Stimulated activated CD4-positive, alpha-beta T cell treated with anti-CD3 and anti-CD28 coated beads, Interleukin-12 subunit alpha, Interleukin-12 subunit beta, amount 100 ng/mL, for 24 hours (primary cell): ENCODE measurements around the gene NKX6-2.
"Not testable (repeated sequence)": the region's sequence is repeated elsewhere in the genome, so short reads cannot be mapped to it uniquely, and the experiment has no call there.

ENCODE experiments used
- DNase-seq, 2 experiments: peaks; one replicate each; pipeline ENCODE4 v3.0.0-alpha.2; 2020; ENCODE audit warnings: low read depth in 2 of 2

Gene NKX6-2

DNA sequence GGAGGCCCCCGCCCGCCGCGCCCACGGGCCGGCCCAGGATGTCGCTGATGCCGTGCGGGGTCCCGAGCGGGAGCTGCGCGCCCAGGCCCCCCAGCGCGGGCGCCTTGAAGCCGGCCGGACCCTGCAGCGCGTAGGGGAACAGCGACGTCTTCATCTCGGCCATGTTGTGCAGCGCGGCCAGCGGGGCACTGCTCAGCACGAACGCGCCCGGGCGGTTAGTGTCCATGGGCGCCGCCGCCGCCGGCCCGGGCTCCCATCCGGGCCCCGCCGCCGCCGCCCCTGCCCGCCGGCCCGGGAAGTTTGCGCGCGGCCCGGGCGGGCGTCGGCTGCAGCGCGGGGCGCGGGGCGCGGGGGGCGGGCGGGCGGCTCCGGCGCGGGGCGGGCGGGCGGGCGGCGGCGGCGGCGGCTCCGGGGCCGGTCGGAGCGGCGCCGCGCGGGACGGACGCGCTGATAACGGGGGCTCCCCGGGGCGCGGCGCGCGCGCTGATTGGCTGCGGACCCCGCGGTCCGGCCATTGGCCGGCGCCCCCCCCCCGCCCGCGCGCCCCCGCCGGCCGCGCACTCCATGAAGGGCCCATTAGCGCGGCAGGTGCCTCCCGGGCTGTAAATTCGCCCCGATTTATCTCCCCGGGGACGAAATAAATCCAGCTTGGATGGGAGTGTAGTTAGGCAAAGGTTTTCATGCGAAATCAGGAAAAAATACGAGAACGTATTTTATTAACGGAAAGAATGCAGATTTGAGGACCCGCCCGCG is at the start of gene NKX6-2:
Gene NKX6-2, minus strand, starts transcription at position 425 of the 753 bp plus-strand sequence. Its CDS starts 199 bp downstream, at position 226.
- no peak for DNase-seq

- no peak for DNase-seq
These were observed 49.2 kb upstream of the NKX6-2 start for GRCh38 chr10:132834891-132835847.

GRCh38 chr10:132834311-132834761 is 48.4 kb upstream of the NKX6-2 start:
- DNase-seq = no peak

DNA sequence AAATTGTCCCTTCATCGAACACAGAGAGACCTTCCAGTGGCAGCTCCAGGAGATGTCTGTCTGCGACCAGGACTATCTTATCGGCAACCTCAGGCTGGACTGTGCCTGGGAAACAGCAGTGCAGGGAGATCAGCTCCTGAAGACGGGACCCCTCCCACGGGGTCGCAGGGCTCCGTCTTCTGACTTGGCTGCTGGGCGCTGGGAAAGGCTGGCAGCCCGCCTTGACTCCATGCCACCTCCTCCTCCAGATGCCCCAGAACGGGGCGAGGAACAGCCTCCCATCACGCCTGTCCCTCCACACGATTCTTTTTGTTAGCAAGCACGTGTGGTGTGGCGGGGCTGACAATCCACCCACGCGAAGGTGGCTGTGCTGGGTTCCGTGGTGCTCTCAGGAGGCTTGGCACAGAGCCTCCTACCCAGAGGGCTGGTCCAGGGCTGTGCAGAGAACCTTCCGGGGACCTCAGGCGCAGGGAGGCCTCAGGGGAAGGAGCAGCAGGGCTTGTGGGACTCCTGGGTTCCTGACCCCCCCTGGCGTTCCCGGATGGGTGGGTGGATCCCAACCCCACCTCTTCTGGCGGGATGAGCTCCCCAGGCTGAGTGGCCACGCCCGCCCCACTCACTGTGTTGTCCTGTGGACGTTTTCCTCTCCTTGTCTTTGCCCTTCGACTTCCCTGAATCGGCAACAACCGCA is 47.6 kb upstream of the NKX6-2 start:
- no peak for DNase-seq

DNA sequence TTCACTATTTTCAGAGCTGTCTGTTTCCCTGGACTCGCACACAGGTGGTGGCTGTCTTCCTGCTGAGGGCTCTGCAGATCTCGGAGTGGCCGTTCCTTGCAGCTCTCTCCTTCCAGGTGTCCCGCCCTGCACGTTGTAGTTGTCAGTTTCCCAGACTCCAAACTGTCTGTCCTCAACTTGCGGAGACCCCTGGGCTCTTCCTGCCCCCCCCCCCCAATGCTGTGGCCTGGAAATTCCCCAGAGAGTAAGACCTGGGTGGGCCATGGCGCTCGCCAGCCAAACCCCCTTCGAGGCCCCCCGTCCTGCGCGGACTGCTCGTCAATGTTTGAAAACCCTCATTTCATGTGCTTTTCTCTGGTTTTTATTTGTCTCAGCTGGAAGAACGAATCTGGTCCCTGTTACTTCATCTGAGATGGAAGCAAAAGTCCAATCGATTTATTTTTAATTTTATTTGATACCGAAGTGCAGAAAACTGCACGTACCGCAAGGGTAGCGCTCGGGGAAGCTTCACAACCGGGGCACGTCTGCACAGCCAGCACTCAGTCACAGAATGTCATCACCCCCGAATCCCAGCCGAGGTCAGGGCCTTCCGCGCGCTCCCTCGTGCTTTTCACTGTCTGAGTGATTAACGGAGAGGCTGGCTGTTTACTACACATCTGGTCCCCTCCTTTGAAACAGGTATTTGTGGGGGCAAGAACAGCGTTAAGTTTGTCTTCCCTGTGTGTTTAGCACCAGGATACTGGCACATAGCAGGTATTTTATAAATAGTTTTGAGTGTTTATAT is 46.4 kb upstream of the NKX6-2 start:
- no peak for DNase-seq

DNA sequence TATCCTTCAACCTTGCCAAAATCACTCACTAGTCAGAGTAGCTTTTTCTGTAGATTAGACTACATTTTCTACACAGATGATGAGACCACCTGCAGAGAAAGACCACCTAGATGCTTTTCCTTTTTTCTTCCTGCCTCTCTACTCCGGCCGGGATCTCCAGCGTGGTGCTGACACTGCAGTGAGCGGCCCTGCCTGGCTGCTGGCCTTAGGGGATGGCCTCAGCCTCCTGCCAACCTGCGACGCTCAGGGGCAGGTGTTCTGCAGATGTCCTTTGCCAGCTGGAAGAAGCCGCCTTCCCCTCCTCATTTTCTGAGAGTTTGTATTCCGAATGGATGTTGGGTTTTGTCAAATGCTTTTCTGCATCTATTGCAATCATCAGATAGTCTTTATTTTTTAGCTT is 43.5 kb upstream of the NKX6-2 start:
- DNase-seq = no peak

DNA sequence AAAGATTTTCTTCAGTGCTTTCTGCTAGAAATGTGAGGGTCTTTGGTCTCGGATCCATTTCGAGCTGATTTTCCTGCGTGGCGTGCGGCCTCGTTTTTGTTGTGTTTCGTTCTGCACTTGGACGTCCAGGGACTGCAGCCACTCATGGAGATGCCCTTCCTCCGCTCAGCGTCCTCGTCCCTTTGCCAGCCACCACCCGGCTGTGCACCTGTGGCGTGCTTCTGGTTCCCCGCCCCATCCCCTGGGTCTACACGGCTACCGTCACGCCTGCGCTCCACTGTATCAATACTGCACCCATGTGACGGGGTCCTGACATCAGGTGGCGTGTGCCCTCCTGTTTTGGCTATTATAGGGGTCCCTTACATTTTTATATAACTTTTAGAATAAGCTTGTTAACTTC is 42.7 kb upstream of the NKX6-2 start:
- DNase-seq = no peak

GRCh38 chr10:132827861-132828539 is 42.1 kb upstream of the NKX6-2 start:
- no peak for DNase-seq

- DNase-seq = no peak
These were observed 41.5 kb upstream of the NKX6-2 start for GRCh38 chr10:132827423-132827789.

DNA sequence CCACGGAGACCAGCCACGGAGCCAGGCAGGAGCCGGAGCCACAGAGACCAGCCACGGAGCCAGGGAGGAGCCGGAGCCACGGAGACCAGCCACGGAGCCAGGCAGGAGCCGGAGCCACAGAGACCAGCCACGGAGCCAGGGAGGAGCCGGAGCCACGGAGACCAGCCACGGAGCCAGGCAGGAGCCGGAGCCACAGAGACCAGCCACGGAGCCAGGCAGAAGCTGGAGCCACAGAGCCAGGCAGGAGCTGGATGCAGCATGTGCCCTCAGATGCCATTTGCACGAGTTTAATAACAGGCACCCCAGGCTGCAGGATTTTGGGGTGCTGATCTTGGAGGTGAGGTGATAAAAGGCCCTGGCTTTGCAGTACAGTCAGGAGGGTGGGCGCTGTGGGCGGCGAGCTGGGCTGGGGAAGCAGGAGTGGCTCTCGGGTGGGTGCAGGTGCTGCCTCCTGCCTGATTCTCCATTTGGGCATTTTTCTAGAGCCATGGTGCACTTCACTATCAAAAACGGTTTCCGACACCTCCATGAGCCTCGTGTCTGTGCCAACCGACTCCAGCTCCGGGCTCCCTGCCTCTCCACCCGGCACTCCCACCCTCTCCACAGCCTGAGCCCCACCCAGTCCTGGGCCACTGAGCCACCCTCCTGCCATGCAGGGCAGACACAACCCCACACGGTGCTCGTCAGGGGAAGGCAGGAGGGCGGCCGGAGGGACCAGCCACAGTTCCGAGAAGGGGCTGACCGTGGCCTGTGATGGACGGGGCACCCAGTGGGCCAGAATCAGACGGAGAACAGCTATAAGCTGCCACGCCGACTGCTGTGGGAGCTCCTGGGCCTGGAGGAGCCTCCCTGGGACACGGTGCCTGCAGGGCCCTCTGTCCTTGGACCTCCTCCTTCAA is 40.8 kb upstream of the NKX6-2 start:
- no peak for DNase-seq

- not testable (repeated sequence) for DNase-seq
These were observed 40.0 kb upstream of the NKX6-2 start for GRCh38 chr10:132825783-132826523.

GRCh38 chr10:132820056-132820455 is 34.1 kb upstream of the NKX6-2 start:
- no peak for DNase-seq

DNA sequence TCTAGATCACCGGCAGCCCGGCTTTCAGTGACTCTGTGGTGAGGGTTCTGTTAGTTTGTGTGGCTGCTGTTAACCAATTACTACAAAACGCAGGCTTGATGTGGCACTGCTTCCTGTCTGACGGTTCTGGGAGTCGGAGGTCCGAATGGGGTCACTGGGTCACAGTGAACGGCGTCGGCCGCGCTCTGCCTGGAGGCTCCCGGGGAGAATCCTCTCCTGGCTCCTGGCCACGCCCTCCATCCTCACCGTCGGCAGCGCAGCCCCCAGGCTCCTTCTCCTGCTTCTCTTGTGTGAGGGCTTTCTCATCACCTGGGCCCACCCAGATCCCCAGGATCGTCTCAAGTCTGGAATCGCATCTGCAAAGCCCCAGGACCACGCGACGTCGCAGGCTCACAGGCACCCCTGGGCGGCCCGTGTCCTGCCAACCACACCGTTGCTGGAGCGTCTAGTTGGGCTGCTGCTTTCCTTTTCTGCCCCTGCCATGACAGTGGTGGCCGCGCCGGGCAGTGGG is 31.8 kb upstream of the NKX6-2 start:
- DNase-seq = no peak

DNA sequence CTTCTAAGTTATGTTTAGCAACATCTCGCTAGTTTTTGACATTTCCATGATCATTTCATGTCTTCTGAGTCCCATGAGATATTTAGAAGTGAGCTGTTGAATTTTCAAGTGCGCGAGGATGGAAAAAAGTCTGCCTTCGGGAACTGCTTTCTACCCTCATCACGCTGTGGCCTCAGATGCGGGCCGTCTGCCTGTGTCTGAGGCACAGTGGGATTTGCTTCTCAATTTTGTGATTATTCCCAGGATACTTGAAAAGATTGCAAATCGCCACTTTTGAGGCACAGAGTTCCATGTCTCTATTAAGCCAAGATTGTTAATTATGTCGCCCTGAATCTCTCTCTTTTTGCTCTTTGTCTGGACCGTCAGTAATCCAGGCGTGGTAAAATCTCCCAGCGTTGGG is 30.8 kb upstream of the NKX6-2 start:
- no peak for DNase-seq

DNA sequence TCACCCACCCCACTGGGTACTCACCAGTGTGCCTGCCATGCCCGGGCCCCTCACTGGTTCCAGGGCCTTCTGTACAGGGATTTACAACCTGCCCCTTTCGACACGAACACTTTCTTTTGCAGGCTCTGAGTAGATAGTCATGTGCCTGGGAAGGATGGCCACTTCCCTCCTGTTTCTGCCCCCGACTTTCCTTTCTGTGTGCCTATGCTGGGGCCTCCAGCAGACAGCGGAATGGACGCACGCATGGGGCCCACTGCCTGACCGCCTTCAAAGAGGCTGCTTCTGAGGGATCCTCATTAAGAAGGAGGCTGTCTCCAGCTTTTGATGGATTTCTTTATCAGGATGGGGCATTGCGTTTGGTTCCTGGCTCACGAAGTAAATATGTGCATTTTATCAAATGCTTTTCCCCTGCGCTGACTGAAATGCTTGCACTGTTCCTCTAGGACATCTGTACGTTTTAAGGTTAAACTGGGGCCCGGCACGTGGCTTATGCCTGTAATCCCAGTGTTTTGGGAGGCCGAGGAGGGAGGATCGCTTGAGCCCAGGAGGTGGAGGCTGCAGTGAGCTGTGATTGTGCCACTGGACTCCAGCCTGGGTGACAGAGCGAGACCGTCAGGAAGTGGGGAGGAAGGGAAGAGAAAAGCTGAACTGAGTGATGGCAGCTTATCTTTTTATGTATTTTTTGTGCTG is 29.4 kb upstream of the NKX6-2 start:
- no peak for DNase-seq

- no peak for DNase-seq
These were observed 28.5 kb upstream of the NKX6-2 start for GRCh38 chr10:132814469-132814856.

DNA sequence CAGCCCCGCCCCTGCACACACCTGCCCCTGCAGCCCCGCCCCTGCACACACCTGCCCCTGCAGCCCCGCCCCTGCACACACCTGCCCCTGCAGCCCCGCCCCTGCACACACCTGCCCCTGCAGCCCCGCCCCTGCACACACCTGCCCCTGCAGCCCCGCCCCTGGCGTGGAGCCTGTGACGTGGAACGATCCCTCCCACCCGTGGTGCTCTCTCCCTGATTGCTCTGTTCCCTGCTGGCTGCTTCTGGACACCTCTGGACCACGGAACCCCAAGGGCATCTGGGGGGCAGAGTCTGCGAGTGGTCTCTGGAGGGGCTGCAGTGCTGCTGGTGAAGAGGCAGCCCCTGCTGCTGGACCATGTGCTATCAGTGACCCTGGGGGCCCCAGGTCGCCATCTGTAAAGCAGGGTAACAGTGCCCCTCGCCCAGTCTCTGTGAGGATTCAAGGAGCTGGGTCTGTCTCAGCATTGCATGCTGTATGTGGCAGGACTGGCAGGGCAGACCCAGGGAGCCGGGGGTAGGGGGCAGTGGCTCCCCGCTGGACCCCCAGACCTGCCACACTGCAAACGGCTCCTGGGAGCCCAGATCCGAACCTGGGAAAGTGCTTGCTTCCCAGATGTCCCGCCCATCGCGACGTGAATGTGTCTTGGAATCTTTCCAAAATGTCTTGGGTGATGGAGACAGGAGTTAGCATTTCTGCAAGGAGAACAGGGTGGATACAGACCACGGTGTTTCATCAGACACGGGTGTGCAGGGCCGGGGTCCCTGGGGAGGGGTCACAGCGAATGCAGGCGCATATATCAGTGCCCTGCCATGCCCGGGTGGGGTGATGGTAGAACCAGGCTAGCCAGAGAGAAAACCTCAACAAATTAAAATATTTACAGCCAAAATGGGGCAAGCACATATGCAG is 27.9 kb upstream of the NKX6-2 start:
- DNase-seq = no peak
